IPS-20b (cell line): Measurements from ENCODE around the gene OR10V1.

Experiments
- H3K27ac ChIP-seq: one replicate; pipeline ENCODE4 v1.5.1; 2013; ENCODE audit warnings: low read length
- H3K27me3 ChIP-seq: 2 replicates; pipeline ENCODE4 v1.6.1; 2013; ENCODE audit warnings: mild to moderate bottlenecking, low read length, inconsistent platforms; ENCODE audit not compliant: insufficient read depth
- H3K36me3 ChIP-seq: 2 replicates; pipeline ENCODE4 v1.6.1; 2013; ENCODE audit warnings: low read depth, mild to moderate bottlenecking, inconsistent platforms, low read length, moderate library complexity; ENCODE audit not compliant: insufficient read depth
- H3K4me1 ChIP-seq: 2 replicates; pipeline ENCODE4 v1.6.1; 2013; ENCODE audit warnings: mild to moderate bottlenecking, control low read depth, inconsistent platforms, low read length, moderate library complexity; ENCODE audit not compliant: insufficient read depth
- H3K4me3 ChIP-seq: 2 replicates; pipeline ENCODE4 v1.5.1; 2013; ENCODE audit warnings: mild to moderate bottlenecking, low read length, inconsistent platforms
- H3K9ac ChIP-seq: 2 replicates; pipeline ENCODE4 v1.6.1; 2013; ENCODE audit warnings: low read depth, mild to moderate bottlenecking, inconsistent platforms, low read length, moderate library complexity
- H3K9me3 ChIP-seq: 2 replicates; pipeline ENCODE4 v1.6.1; 2013; ENCODE audit warnings: mild to moderate bottlenecking, low read depth, low read length, inconsistent platforms; ENCODE audit not compliant: insufficient read depth

Gene OR10V1

GRCh38 chr11:59753650-59754493, 40.2 kb upstream of the OR10V1 start:
- no peak overlapping the region for H3K27ac ChIP-seq
- H3K4me3 ChIP-seq, result peak overlapping the region; percentile 87

GRCh38 chr11:59746111-59746510, 32.5 kb upstream of the OR10V1 start:
- no peaks in the 10 kb centered on the region for H3K4me1 ChIP-seq
- H3K36me3 ChIP-seq, result no peaks in the 10 kb centered on the region
- no peak overlapping the region for H3K9ac ChIP-seq
- no peak overlapping the region for H3K27ac ChIP-seq
- H3K9me3 ChIP-seq, result no peaks in the 10 kb centered on the region
- H3K4me3 ChIP-seq, result no peak overlapping the region
- no peaks in the 10 kb centered on the region for H3K27me3 ChIP-seq

More at GRCh38 chr11:59753650-59754493, 40.2 kb upstream of the OR10V1 start:
- no peaks in the 10 kb centered on the region for H3K36me3 ChIP-seq
- peak overlapping the region; percentile 81; the same call in 1 of the 2 replicates for H3K9ac ChIP-seq
- H3K27me3 ChIP-seq, result peaks cover 8% of the 10 kb centered on the region; the same call in 1 of the 2 replicates
- H3K4me1 ChIP-seq, result peaks cover 12% of the 10 kb centered on the region; the same call in 1 of the 2 replicates
- no peaks in the 10 kb centered on the region for H3K9me3 ChIP-seq

- Histone ChIP-seq H3K36me3 (no peaks in the 10 kb centered on the region), H3K4me1 (no peaks in the 10 kb centered on the region), H3K27ac (no peak overlapping the region), H3K27me3 (no peaks in the 10 kb centered on the region), H3K9ac (no peak overlapping the region), H3K4me3 (no peak overlapping the region), H3K9me3 (no peaks in the 10 kb centered on the region)
Measured at GRCh38 chr11:59730896-59731565, 17.4 kb upstream of the OR10V1 start.

GRCh38 chr11:59729834-59730233, 16.2 kb upstream of the OR10V1 start:
- H3K27ac ChIP-seq, result no peak overlapping the region
- no peaks in the 10 kb centered on the region for H3K4me1 ChIP-seq
- H3K9me3 ChIP-seq, result no peaks in the 10 kb centered on the region
- no peak overlapping the region for H3K9ac ChIP-seq
- no peaks in the 10 kb centered on the region for H3K36me3 ChIP-seq
- no peaks in the 10 kb centered on the region for H3K27me3 ChIP-seq
- no peak overlapping the region for H3K4me3 ChIP-seq

GRCh38 chr11:59728913-59729312, 15.3 kb upstream of the OR10V1 start:
- Histone ChIP-seq H3K9ac (no peak overlapping the region), H3K9me3 (no peaks in the 10 kb centered on the region), H3K4me1 (no peaks in the 10 kb centered on the region), H3K4me3 (no peak overlapping the region), H3K36me3 (no peaks in the 10 kb centered on the region), H3K27ac (no peak overlapping the region), H3K27me3 (no peaks in the 10 kb centered on the region)

- no peaks in the 10 kb centered on the region for H3K36me3 ChIP-seq
- no peaks in the 10 kb centered on the region for H3K9me3 ChIP-seq
- no peaks in the 10 kb centered on the region for H3K27me3 ChIP-seq
- H3K27ac ChIP-seq, result no peak overlapping the region
- no peak overlapping the region for H3K4me3 ChIP-seq
- H3K9ac ChIP-seq, result no peak overlapping the region
- no peaks in the 10 kb centered on the region for H3K4me1 ChIP-seq
Measured at GRCh38 chr11:59728154-59728553, 14.5 kb upstream of the OR10V1 start.

GRCh38 chr11:59727426-59727825, 13.8 kb upstream of the OR10V1 start:
- Histone ChIP-seq H3K9ac (no peak overlapping the region), H3K4me3 (no peak overlapping the region), H3K4me1 (no peaks in the 10 kb centered on the region), H3K9me3 (no peaks in the 10 kb centered on the region), H3K27ac (no peak overlapping the region), H3K27me3 (no peaks in the 10 kb centered on the region), H3K36me3 (no peaks in the 10 kb centered on the region)

- H3K4me1 ChIP-seq, result no peaks in the 10 kb centered on the region
- H3K9ac ChIP-seq, result no peak overlapping the region
- no peak overlapping the region for H3K4me3 ChIP-seq
- H3K36me3 ChIP-seq, result no peaks in the 10 kb centered on the region
- no peaks in the 10 kb centered on the region for H3K27me3 ChIP-seq
- no peak overlapping the region for H3K27ac ChIP-seq
- H3K9me3 ChIP-seq, result no peaks in the 10 kb centered on the region
Measured at GRCh38 chr11:59724066-59724465, 10.4 kb upstream of the OR10V1 start.

- no peaks in the 10 kb centered on the region for H3K27me3 ChIP-seq
- no peak overlapping the region for H3K4me3 ChIP-seq
- no peaks in the 10 kb centered on the region for H3K36me3 ChIP-seq
- no peak overlapping the region for H3K9ac ChIP-seq
- H3K27ac ChIP-seq, result no peak overlapping the region
- H3K4me1 ChIP-seq, result no peaks in the 10 kb centered on the region
- H3K9me3 ChIP-seq, result no peaks in the 10 kb centered on the region
Measured at GRCh38 chr11:59719556-59719955, 5.9 kb upstream of the OR10V1 start.

GRCh38 chr11:59716051-59716450, 2.4 kb upstream of the OR10V1 start:
- H3K36me3 ChIP-seq, result no peaks in the 10 kb centered on the region
- H3K9me3 ChIP-seq, result no peaks in the 10 kb centered on the region
- H3K4me3 ChIP-seq, result no peak overlapping the region
- no peaks in the 10 kb centered on the region for H3K27me3 ChIP-seq
- H3K4me1 ChIP-seq, result no peaks in the 10 kb centered on the region
- H3K27ac ChIP-seq, result no peak overlapping the region
- H3K9ac ChIP-seq, result no peak overlapping the region

- Histone ChIP-seq H3K4me1 (no peaks in the 10 kb centered on the region), H3K27me3 (no peaks in the 10 kb centered on the region), H3K36me3 (no peaks in the 10 kb centered on the region), H3K9me3 (no peaks in the 10 kb centered on the region), H3K4me3 (no peak overlapping the region), H3K27ac (no peak overlapping the region), H3K9ac (no peak overlapping the region)
Measured at GRCh38 chr11:59710136-59710847, 3.4 kb downstream of the OR10V1 start.
